B cell (primary cell): ENCODE measurements around the gene SLC23A2.

ENCODE experiments used
- CTCF ChIP-seq: fragments of 200-600 bp; IDR thresholded peaks from one replicate; pipeline ENCODE4 v1.8.0; 2022; ENCODE audit warnings: antibody characterized with exemption, mild to moderate bottlenecking
- EZH2 ChIP-seq: IDR thresholded peaks from 2 replicates; pipeline ENCODE4 v1.6.1; 2012; ENCODE audit warnings: borderline replicate concordance, low read depth, mild to moderate bottlenecking, moderate library complexity, low read length; ENCODE audit not compliant: insufficient read depth, poor library complexity, severe bottlenecking

GRCh38 chr20:4853004-4853403 lies 148.3 kb downstream of the SLC23A2 start:
- TF ChIP-seq CTCF = no peak
- TF ChIP-seq EZH2 = no peak
